Panc1 (cell line): ENCODE results near the gene EVL.

Experiments
- CTCF ChIP-seq: fragments of 450-650 bp; IDR thresholded peaks from 2 replicates; pipeline ENCODE4 v1.5.1; 2017; ENCODE audit warnings: mild to moderate bottlenecking
- POLR2AphosphoS5 ChIP-seq: IDR thresholded peaks from 2 replicates; pipeline ENCODE4 v1.6.1; 2012; ENCODE audit warnings: mild to moderate bottlenecking, low read depth, low read length, moderate library complexity
- REST ChIP-seq, 2 experiments: IDR thresholded peaks; 2 replicates each; pipeline ENCODE4 v1.6.1; 2011 to 2012; ENCODE audit warnings: low read depth in 2 of 2, control low read depth in 1 of 2, low read length in 1 of 2, mild to moderate bottlenecking in 1 of 2, moderate library complexity in 1 of 2; ENCODE audit not compliant: insufficient read depth in 1 of 2

GRCh38 chr14:100019156-100019744, 46.0 kb upstream of the EVL start:
- TF ChIP-seq CTCF: no peak
- no peak for TF ChIP-seq POLR2AphosphoS5
- no peak for TF ChIP-seq REST (IDR thresholded peaks at IDR 0.05; ENCODE audit: insufficient read depth in 1 of 2, low read depth in 2 of 2, low read length in 1 of 2)
